ENCODE data around the gene ZDHHC8.
A peak's percentile ranks its signal among the peaks of the same experiment; 100 is the strongest.

Gene ZDHHC8

DNA sequence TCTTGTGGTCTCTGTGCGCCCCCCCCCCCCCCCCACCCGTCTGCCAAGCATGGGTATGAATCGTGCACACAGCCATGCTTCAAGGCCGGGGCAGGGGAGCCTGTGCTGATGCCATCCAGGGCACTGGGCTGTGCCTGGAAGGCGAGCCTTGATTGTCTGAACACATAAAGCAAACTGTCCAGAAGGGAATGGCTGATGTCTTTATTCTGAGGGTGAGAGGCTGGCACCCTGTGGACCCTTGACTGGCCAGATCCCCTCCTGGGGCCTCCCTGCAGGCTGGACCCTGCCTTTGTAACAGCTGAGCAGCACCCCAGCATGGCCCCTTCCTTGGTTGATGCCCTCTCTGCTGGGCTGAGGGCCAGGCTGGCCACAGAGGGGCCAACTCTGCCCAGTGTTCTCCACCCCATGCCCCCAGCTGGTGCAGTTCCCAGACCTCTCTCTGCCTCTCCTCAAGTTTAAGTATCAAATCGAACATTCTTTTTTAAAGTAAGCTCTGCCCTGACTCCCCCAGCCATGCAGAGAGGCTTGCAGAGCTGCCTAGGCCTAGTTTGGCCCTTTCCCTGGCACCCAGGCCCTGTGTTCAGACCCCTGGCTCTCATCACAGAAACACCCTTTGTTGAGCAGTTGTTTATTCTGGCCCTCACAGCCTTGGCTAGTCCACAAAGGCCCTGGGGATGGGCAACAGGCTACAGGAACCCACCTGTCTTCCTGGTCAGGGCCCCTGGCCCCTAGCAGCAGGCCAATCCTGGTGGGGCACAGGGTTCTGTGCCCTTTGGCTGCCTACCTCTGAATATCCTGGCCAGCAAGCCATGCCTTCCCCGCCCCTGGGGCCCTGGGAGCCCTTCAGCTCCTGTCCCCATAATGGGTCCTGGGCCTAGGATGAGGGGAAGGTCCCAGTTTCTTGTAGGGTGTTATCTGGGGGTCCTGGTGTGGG, 19.6 kb upstream of the ZDHHC8 start:
- no peak for DNase-seq (ENCODE audit: low read depth)
- TF ChIP-seq, protein P1, sequence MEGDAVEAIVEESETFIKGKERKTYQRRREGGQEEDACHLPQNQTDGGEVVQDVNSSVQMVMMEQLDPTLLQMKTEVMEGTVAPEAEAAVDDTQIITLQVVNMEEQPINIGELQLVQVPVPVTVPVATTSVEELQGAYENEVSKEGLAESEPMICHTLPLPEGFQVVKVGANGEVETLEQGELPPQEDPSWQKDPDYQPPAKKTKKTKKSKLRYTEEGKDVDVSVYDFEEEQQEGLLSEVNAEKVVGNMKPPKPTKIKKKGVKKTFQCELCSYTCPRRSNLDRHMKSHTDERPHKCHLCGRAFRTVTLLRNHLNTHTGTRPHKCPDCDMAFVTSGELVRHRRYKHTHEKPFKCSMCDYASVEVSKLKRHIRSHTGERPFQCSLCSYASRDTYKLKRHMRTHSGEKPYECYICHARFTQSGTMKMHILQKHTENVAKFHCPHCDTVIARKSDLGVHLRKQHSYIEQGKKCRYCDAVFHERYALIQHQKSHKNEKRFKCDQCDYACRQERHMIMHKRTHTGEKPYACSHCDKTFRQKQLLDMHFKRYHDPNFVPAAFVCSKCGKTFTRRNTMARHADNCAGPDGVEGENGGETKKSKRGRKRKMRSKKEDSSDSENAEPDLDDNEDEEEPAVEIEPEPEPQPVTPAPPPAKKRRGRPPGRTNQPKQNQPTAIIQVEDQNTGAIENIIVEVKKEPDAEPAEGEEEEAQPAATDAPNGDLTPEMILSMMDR (conservative IDR thresholded peaks at IDR 0.05; ENCODE audit: low read length): no peak
- H3K4me3 ChIP-seq (ENCODE audit: low read length): no peak overlapping the region

DNA sequence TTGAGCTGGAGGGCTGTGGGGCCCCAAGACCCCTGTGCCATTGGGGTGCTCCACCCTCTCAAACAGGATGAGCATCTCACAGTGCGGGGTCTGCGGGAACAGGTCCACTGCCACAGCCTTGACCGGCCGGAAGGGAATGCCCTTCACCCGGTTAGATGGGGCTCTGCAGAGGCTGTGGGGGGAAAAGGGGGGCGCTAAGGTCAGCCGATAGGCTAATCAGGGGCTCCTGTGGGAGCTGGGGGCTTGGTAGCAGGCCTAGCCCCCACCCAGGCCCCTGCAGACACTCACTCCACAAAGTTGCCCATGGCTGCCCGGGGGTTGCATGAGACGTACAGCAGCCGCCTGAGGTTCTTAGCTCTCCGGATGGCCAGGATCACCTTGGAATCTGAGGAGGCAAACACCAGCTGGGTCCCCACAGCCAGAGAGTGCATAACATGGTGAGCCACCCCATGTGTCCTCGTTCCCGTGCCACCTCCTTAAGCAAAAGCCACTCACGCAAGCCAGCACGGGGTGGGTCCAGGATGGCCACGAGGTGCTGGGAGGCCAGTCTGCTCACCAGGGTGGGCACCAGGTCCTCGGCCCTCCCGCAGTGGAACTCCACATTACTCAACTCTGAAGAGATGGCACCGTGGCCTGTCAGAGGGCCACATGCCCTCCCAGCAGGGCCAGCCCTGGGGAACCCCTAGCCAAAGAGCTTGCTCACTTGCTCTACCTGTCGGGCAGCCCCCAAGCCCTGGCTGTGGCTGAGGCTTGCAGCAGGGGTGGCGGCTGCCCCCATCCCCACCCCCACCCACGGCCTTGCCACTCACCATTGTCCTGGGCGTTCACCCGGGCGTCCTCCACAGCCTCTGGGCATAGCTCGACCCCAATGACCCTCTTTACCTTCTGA, 18.7 kb upstream of the ZDHHC8 start:
- no peak overlapping the region for H3K4me3 ChIP-seq (ENCODE audit: low read length)
- DNase-seq (ENCODE audit: low read depth): no peak
- TF ChIP-seq, protein P1 (conservative IDR thresholded peaks at IDR 0.05; ENCODE audit: low read length): no peak

DNA sequence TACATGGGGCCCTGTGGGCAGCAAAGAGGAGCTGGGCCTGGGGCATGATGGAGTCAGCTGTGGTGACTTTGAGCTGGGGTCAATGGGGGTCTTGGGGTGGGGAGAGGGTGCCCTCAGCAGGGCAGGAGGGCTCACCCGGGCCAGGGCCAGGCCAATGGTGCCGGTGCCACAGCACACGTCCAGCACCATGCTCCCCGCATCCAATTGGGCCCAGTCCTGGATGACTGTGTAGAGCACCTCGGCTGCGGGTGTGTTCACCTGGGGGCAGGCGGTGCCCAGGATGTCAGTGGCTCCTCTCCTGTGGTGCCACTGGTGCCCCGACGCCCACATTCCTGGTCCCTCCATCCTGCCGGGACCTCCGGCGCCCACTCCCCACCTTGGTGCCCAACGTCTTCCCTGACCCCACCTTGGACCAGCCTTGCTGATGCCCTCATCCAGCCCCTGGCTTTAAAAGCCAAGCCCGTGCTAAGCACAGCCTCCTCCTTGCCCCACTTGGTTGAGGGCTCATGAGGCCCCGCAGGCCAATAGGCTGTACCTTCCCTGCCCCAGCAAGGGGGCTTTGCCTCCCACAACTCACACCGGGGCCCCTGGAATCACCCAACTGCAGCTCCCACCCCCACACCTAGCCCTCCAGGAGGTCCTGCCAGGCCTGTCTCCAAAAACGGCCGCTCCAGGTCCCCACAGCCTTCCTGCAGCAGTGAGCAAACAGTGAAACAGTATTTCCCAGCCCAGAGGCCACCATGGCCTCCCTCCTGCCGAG, 17.9 kb upstream of the ZDHHC8 start:
- H3K4me3 ChIP-seq (ENCODE audit: low read length): no peak overlapping the region
- TF ChIP-seq, protein P1 (conservative IDR thresholded peaks at IDR 0.05; ENCODE audit: low read length): no peak

DNA sequence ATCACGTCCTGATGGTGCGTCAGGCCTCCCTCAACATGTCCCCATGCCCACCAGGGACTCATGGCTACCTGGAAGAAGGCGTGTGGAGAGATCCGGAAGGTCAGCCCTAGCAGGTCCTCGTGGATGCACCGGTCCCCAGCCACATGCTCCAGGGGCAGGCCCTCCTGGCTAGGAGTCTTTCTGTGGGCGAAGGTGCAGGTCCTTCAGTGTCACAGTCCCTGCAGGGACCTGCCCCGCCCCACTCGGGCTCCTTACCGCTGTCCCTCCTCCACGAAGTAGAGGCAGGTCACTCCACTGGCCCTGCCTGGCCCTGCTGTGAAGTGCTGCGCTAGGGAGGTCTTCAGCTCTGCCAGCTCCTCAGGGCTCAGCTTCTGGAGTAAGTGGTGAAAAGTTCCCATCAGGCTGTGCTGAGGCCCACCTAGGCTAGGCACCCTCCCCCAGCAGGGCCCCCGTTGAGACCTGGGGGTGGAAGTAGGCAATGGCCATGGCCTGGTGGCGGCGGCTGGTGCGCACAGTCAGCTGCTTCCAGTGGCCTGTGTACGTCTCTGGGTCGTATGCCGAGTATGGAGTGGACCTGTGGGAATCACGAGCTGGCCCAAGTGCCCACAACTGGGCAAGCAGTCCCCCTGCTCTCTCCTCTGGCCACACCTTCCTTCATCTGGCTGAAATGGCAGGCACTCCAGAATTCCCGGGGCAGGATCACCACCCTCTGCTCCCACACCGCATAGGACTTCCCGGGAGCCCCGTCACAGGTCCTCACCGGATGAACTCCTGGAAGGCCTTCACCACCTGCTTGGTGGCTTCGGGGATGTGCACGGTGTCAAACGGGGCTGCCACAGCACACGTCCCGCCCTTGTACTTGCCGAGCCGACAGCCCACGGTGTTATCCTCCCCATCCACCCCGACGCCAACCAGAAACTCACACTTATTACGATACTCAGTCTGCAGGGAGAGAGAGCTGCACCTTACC, 16.8 kb upstream of the ZDHHC8 start:
- no peak for DNase-seq (ENCODE audit: low read depth)
- TF ChIP-seq, protein P1 (conservative IDR thresholded peaks at IDR 0.05; ENCODE audit: low read length): no peak
- no peak overlapping the region for H3K4me3 ChIP-seq (ENCODE audit: low read length)

More for the DNA sequence above, 17.9 kb upstream of the ZDHHC8 start:
- no peak for DNase-seq (ENCODE audit: low read depth)

DNA sequence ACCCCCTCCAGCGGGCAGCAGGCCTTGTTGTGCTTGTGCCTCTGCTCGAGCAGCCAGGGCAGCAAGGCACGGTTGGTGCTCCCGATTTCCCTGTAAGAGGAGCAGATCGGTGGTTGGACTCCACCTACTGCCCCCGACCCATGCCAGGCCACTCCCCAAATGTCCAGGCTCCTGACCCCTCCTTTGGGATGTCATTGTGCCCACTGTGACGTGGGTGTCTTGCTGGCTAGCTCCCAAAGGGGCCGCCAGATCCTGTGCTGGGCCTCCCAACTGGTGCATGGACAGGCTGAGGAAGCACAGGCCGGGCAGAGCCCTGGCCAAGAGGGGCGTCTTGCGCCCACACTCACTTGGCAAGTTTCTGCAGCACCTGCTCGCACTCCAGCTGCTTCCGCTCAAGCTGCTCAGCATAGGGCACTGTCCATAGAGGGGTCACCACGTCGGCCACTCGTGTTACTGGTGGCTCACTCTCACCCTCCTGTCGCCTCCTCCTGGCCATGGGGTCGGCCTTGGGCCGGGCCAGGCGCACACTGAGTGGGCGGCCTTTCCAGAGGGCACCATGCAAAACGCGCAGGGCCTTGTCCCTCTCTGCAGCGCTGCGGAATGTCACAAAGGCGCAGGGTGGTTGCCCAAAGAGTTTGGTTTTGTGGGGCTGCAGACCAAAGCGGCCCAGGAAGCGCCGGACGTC, 15.8 kb upstream of the ZDHHC8 start, which contains the start of gene RANBP1:
RANBP1 (plus strand) TSS at position 414 of the 685 bp plus-strand sequence; CDS start at position 495, 81 bp downstream.
- no peak for DNase-seq (ENCODE audit: low read depth)
- H3K4me3 ChIP-seq (ENCODE audit: low read length): peak within 1 kb of the TSS; percentile 96
- TF ChIP-seq, protein P1 (conservative IDR thresholded peaks at IDR 0.05; ENCODE audit: low read length): no peak
